ENCODE measurements around the gene EID2. TPM values are rescaled to one million over a fixed set of nuclear protein-coding genes. Genes with fewer than 3 reads are reported as not detected.

Gene EID2
- total and polyA plus RNA-seq, 10 of the 15 experiments (the other 5 are each of a cell fraction or from before 2014, with no cell fraction given), result 1.6 to 11.4 (median 7.0) TPM

- no peak for DNase-seq (ENCODE audit: low read depth, low spot score)
Measured at GRCh38 chr19:39524495-39524894, 15.5 kb downstream of the EID2 start.

More at GRCh38 chr19:39524495-39524894, 15.5 kb downstream of the EID2 start:
- Histone ChIP-seq H3K27ac (ENCODE audit: control insufficient read depth, insufficient read depth) (no peak overlapping the region), H3K4me1 (ENCODE audit: control insufficient read depth, insufficient read depth, low read length) (no peaks in the 10 kb centered on the region), H3K9ac (ENCODE audit: control insufficient read depth, insufficient read depth, low read length) (no peak overlapping the region), H3K79me2 (ENCODE audit: control insufficient read depth, insufficient read depth, low read length) (no peaks in the 10 kb centered on the region), H3K9me3 (replicated peaks; ENCODE audit: control insufficient read depth, insufficient read depth, low read length) (no peaks in the 10 kb centered on the region), H4K20me1 (ENCODE audit: control insufficient read depth, insufficient read depth) (no peaks in the 10 kb centered on the region), H3K4me3 (no peak overlapping the region), H3K27me3 (replicated peaks in 1 of 2; ENCODE audit: control insufficient read depth in 2 of 2, insufficient read depth in 2 of 2, low read length in 1 of 2) (no peaks in the 10 kb centered on the region), H3K4me2 (ENCODE audit: control insufficient read depth, insufficient read depth) (no peak overlapping the region), H2AFZ (ENCODE audit: control insufficient read depth, low read depth, low read length) (no peak overlapping the region), H3K36me3 (ENCODE audit: control insufficient read depth in 2 of 2, insufficient read depth in 2 of 2, low read length in 1 of 2) (no peaks in the 10 kb centered on the region)
- RAD21 ChIA-PET (ENCODE audit: unreplicated experiment), result interaction anchor here (1.0 to 1.1 kb wide), 2 partner anchors 12 to 84 kb away, joined by 4 to 5 read pairs; no protein-coding TSS in a partner anchor
- POLR2A ChIA-PET, result interaction anchor here (0.6 kb wide), 2 partner anchors 75 to 832 kb away, joined by 3 to 4 read pairs; no protein-coding TSS in a partner anchor
- CTCF ChIA-PET, result interaction anchor here (1.0 to 1.9 kb wide), 4 partner anchors 10 to 84 kb away, joined by 3 to 8 read pairs (median 6); partner anchors contain the start of gene DLL3
- TF ChIP-seq HDAC6 (IDR thresholded peaks at IDR 0.05; ENCODE audit: unreplicated experiment) (no peak), PKNOX1 (IDR thresholded peaks at IDR 0.05) (peak; percentile 66), SPI1 (IDR thresholded peaks at IDR 0.05; ENCODE audit: borderline replicate concordance, insufficient read depth, low read depth, low read length) (peak; percentile 43; the same call in 1 of the 2 replicates), RFX5 (IDR thresholded peaks at IDR 0.05; ENCODE audit: low read depth, low read length) (no peak), BHLHE40 (IDR thresholded peaks at IDR 0.05; ENCODE audit: borderline replicate concordance in 1 of 2, low read depth in 2 of 2, low read length in 1 of 2) (no peak), CBX5 (IDR thresholded peaks at IDR 0.05; ENCODE audit: low read depth) (no peak)
- 34% methylated on average over 8 of the region's 8 CpGs for WGBS (ENCODE audit: insufficient coverage, insufficient replicate concordance, low lambda C conversion rate, missing lambda C conversion rate)
- FAIRE-seq (no peak), ATAC-seq (peak; percentile 77)
- SMC1A ChIA-PET (ENCODE audit: uncharacterized antibody, unreplicated experiment), result interaction anchor here (0.9 kb wide), 1 partner anchor 22 kb away, joined by 3 read pairs; no protein-coding TSS in a partner anchor
- intact Hi-C loops (cut with micrococcal nuclease; ENCODE audit: unreplicated experiment) (no loop called here), in situ Hi-C loops (cut with MboI) (no loop called here)
- BruUV-seq (replicated peaks), result no TSS peak

Data from GM12878 (cell line).